ENCODE results near the gene VASP. TPM values are rescaled to one million over a fixed set of nuclear protein-coding genes. Genes with fewer than 3 reads are reported as not detected.

VASP gene
- total RNA-seq, 2 experiments from 2014 or later = 223 to 308 TPM

DNA sequence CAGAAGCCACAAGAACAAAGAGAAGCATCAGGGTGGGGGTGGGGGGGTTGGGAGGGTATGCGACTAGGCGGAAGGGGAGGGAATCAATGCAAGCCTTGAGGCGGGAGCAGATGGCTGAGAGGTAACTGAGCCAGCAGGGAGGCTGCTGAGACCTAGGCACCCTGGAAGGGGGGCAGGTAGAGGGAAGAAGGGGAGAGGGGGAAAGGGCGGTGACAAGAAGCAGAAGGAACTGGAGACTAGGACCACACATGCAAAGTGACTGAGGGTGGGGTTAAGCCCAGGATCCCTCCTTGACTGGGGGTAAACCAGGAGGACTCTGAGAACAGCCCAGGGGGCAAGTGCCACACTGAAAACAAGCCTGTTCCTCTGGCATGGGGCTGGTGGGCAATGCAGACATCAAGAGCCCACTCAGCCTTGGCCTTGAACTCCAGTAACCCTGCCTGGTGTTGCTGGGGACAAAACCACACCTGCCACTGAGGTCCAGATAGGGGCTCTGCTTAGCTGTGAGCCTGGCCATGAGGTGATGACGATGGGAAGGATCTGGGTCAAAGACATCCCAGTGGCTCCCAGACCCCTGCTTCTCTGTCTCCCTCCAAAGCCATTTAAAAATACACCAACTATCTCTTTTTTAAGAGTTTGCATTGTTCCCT, 57.0 kb downstream of the VASP start:
- Mint-ChIP-seq H3K9me3 (ENCODE audit: low read depth) (no peaks in the 10 kb centered on the region), H3K36me3 (peaks cover 3% of the 10 kb centered on the region), H3K27me3 (no peaks in the 10 kb centered on the region), H3K27ac (no peak overlapping the region), H3K4me1 (peaks cover 12% of the 10 kb centered on the region), H3K4me3 (no peak overlapping the region)
- CTCF ChIA-PET = no interaction called here
- DNase-seq = no peak
- no peak for ATAC-seq

DNA sequence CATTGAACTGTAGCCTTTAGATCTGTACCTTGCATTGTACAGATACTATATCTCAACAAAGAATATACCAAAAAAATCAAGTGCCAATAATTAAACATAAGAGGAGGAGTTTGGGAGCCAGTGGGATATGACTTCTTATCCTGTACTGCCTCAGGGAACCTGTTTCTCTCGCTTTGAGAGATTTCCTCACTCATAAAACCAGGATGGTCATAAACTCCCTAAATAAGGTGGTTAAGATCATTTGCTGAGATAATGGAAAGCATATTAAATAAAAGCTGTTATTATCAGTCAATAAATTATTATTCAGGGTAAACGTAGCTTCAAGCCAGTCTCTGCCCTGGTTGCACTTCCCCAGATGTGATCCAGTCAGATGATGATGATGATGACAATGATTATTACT, 60.3 kb downstream of the VASP start:
- H3K4me1 Mint-ChIP-seq = peaks cover 10% of the 10 kb centered on the region

GRCh38 chr19:45568732-45569131, 61.5 kb downstream of the VASP start:
- no peak overlapping the region for H3K27ac Mint-ChIP-seq
- no peaks in the 10 kb centered on the region for H3K36me3 Mint-ChIP-seq
- H3K27me3 Mint-ChIP-seq = no peaks in the 10 kb centered on the region
- H3K4me1 Mint-ChIP-seq = peaks cover 3% of the 10 kb centered on the region
- DNase-seq = no peak
- CTCF ChIA-PET = interaction anchor here (0.9 to 2.9 kb wide), 4 partner anchors 11 to 74 kb away, joined by 3 to 13 read pairs (median 6); no protein-coding TSS in a partner anchor
- ATAC-seq = no peak
- no peak overlapping the region for H3K4me3 Mint-ChIP-seq
- H3K9me3 Mint-ChIP-seq (ENCODE audit: low read depth) = no peaks in the 10 kb centered on the region

More for the DNA sequence above, 60.3 kb downstream of the VASP start:
- Mint-ChIP-seq H3K4me3 (no peak overlapping the region), H3K36me3 (no peaks in the 10 kb centered on the region), H3K27me3 (no peaks in the 10 kb centered on the region), H3K9me3 (ENCODE audit: low read depth) (no peaks in the 10 kb centered on the region), H3K27ac (no peak overlapping the region)
- no peak for DNase-seq
- CTCF ChIA-PET = interaction anchor here (1.3 to 2.9 kb wide), 3 partner anchors 9 to 75 kb away, joined by 4 to 13 read pairs (median 9); no protein-coding TSS in a partner anchor
- ATAC-seq = no peak

GRCh38 chr19:45569619-45570421, 62.5 kb downstream of the VASP start:
- CTCF ChIA-PET = interaction anchor here (0.8 to 2.9 kb wide), 5 partner anchors 10 to 130 kb away, joined by 3 to 13 read pairs (median 4); no protein-coding TSS in a partner anchor
- H3K4me1 Mint-ChIP-seq = no peaks in the 10 kb centered on the region
- ATAC-seq (peak; percentile 65), DNase-seq (peak; percentile 75)
- no peaks in the 10 kb centered on the region for H3K36me3 Mint-ChIP-seq
- no peak overlapping the region for H3K27ac Mint-ChIP-seq
- no peak overlapping the region for H3K4me3 Mint-ChIP-seq
- no peaks in the 10 kb centered on the region for H3K27me3 Mint-ChIP-seq
- H3K9me3 Mint-ChIP-seq (ENCODE audit: low read depth) = no peaks in the 10 kb centered on the region

- Mint-ChIP-seq H3K36me3 (no peaks in the 10 kb centered on the region), H3K4me1 (no peaks in the 10 kb centered on the region), H3K27me3 (no peaks in the 10 kb centered on the region), H3K4me3 (no peak overlapping the region), H3K9me3 (ENCODE audit: low read depth) (no peaks in the 10 kb centered on the region), H3K27ac (no peak overlapping the region)
- no peak for ATAC-seq
- CTCF ChIA-PET = interaction anchor here (0.9 to 1.6 kb wide), 5 partner anchors 13 to 132 kb away, joined by 3 to 9 read pairs (median 4); no protein-coding TSS in a partner anchor
- DNase-seq = no peak
These were observed 64.4 kb downstream of the VASP start for GRCh38 chr19:45571457-45572220.

DNA sequence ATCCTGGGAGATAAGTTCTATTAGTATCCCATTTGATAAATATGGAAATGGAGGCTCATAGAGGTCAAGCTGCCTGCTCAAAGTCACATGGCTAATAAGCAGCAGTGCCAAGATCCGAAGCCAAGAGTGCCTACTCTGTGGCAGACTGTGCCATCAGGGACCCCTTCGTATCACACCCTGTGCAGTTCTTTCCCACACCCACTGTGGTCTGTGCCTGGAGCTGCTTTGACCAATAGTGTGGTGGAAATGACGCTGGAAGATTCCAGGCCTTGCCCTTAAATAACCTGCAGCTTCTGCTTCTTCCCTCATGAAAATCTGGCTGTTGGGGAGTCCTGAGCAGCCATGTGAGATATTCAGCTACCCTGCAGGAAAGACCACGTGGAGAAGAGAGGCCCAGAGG, 67.2 kb downstream of the VASP start:
- Mint-ChIP-seq H3K9me3 (ENCODE audit: low read depth) (no peaks in the 10 kb centered on the region), H3K36me3 (no peaks in the 10 kb centered on the region), H3K4me3 (no peak overlapping the region), H3K27ac (no peak overlapping the region), H3K27me3 (no peaks in the 10 kb centered on the region), H3K4me1 (peaks cover 15% of the 10 kb centered on the region)
- CTCF ChIA-PET = interaction anchor here (1.4 to 2.0 kb wide), 2 partner anchors 67 to 135 kb away, joined by 4 to 6 read pairs; no protein-coding TSS in a partner anchor
- no peak for DNase-seq
- no peak for ATAC-seq

DNA sequence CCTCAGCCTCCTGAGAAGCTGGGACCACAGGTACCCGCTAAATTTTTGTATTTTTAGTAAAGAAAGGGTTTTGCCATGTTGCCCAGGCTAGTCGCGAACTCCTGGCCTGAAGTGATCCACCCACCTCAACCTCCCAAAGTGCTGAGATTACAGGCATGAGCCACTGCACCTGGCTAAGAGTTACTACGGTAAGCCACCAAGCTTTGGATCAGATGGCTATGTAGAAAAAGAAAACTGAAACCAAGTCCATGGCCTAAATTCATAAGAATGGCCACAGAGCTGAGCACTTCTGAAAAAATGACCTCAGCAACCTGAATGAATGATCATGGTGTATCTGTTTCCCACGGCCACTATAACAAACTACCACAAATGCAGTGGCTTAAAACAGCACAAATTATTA, 67.9 kb downstream of the VASP start:
- CTCF ChIA-PET = interaction anchor here (1.4 to 2.0 kb wide), 2 partner anchors 66 to 136 kb away, joined by 4 to 6 read pairs; no protein-coding TSS in a partner anchor
- Mint-ChIP-seq H3K4me1 (peaks cover 15% of the 10 kb centered on the region), H3K27ac (no peak overlapping the region), H3K36me3 (no peaks in the 10 kb centered on the region), H3K27me3 (no peaks in the 10 kb centered on the region), H3K4me3 (no peak overlapping the region), H3K9me3 (ENCODE audit: low read depth) (no peaks in the 10 kb centered on the region)
- DNase-seq (no peak), ATAC-seq (no peak)

Other genes starting within 250 kb of the VASP start
- gene CKM, start 184.6 kb upstream of the VASP start, total RNA-seq = not detected
- not detected for gene KLC3, start 166.7 kb upstream of the VASP start, total RNA-seq
- 10 to 100 TPM; 26.1 to 26.8 TPM for gene ERCC2, start 136.9 kb upstream of the VASP start, total RNA-seq
- 10 to 100 TPM in 1 of 2 experiments, 1 to 10 TPM in 1; 6.4 to 11.7 TPM for gene PPP1R13L, start 102.4 kb upstream of the VASP start, total RNA-seq
- 10 to 100 TPM in 1 of 2 experiments, 1 to 10 TPM in 1; 8.9 to 12.2 TPM for gene POLR1G, start 100.8 kb upstream of the VASP start, total RNA-seq
- 10 to 100 TPM; 62.5 to 73.4 TPM for gene ERCC1, start 83.6 kb upstream of the VASP start, total RNA-seq
- gene FOSB, start 39.5 kb upstream of the VASP start, total RNA-seq = 10 to 100 TPM in 1 of 2 experiments, 1 to 10 TPM in 1; 5.6 to 98.6 TPM
- gene RTN2, start 10.4 kb upstream of the VASP start, total RNA-seq = 1 to 10 TPM; 3.1 to 4.3 TPM
- 1 to 10 TPM; 4.3 to 4.5 TPM for gene PPM1N, start 9.0 kb upstream of the VASP start, total RNA-seq
- gene OPA3, start 77.3 kb downstream of the VASP start, total RNA-seq = 10 to 100 TPM; 13.4 to 16.7 TPM
- gene GPR4, start 94.7 kb downstream of the VASP start, total RNA-seq = not detected
- 100 to 1,000 TPM; 122 to 128 TPM for gene EML2, start 131.9 kb downstream of the VASP start, total RNA-seq
- 10 to 100 TPM; 12.1 to 14.7 TPM for gene GIPR, start 160.7 kb downstream of the VASP start, total RNA-seq
- gene SNRPD2, start 184.5 kb downstream of the VASP start, total RNA-seq = 100 to 1,000 TPM; 602 to 634 TPM
- 10 to 100 TPM in 1 of 2 experiments, 1 to 10 TPM in 1; 9.6 to 12.7 TPM for gene QPCTL, start 185.2 kb downstream of the VASP start, total RNA-seq
- gene FBXO46, start 223.4 kb downstream of the VASP start, total RNA-seq = 10 to 100 TPM; 33.0 to 37.1 TPM
- gene MEIOSIN, start 226.0 kb downstream of the VASP start, total RNA-seq = not detected

All from activated CD8-positive, alpha-beta memory T cell treated with anti-CD3 and anti-CD28 coated beads, Interleukin-2, amount 10 ng/mL, durations not matched to agents 7 days and 5 days (primary cell).